HepG2 (cell line): ENCODE data around the gene GPR162. TPM values are rescaled to one million over a fixed set of nuclear protein-coding genes. Genes with fewer than 3 reads are reported as not detected.
A peak's percentile ranks its signal among the peaks of the same experiment; 100 is the strongest.

Source experiments
- AHR ChIP-seq: IDR thresholded peaks from 2 replicates; pipeline ENCODE4 v1.6.1; 2018; ENCODE audit warnings: missing genetic modification reagents, missing compliant biosample characterization
- ARNTL ChIP-seq: sonication (generic); formaldehyde crosslinking; IDR thresholded peaks from 2 replicates; pipeline ENCODE4 v1.4.0; 2020; ENCODE audit warnings: mild to moderate bottlenecking, missing genetic modification reagents
- IRF9 ChIP-seq: sonication (generic); formaldehyde crosslinking; IDR thresholded peaks from 2 replicates; pipeline ENCODE4 v1.8.0; 2022; ENCODE audit warnings: missing genetic modification reagents, mild to moderate bottlenecking, borderline replicate concordance
- PITX1 ChIP-seq: sonication (generic); formaldehyde crosslinking; IDR thresholded peaks from 2 replicates; pipeline ENCODE4 v1.5.1; 2020; ENCODE audit warnings: mild to moderate bottlenecking, missing genetic modification reagents
- REL ChIP-seq: sonication (generic); formaldehyde crosslinking; conservative IDR thresholded peaks from 2 replicates; pipeline ENCODE4 v1.8.0; 2022; ENCODE audit warnings: mild to moderate bottlenecking, missing genetic modification reagents, moderate library complexity
- SIN3A ChIP-seq: IDR thresholded peaks from 2 replicates; pipeline ENCODE4 v1.6.1; 2011; ENCODE audit warnings: low read depth, mild to moderate bottlenecking, control low read depth, low read length, borderline replicate concordance
- SNAPC5 ChIP-seq: sonication (generic); formaldehyde crosslinking; IDR thresholded peaks from 2 replicates; pipeline ENCODE4 v1.8.1; 2023; ENCODE audit warnings: mild to moderate bottlenecking, missing genetic modification reagents, borderline replicate concordance
- SP1 ChIP-seq, 2 experiments: fragments of 450-650 bp in 1 of 2; sonication (generic) in 1 of 2; formaldehyde crosslinking in 1 of 2; IDR thresholded peaks; 2 replicates each; pipeline versions ENCODE4 v1.4.0 to v1.6.1; 2016 to 2020; ENCODE audit warnings: missing genetic modification reagents in 1 of 2
- U2AF2 ChIP-seq: fragments of 200-400 bp; formaldehyde crosslinking; IDR thresholded peaks from 2 replicates; pipeline ENCODE4 v1.6.1; 2017; ENCODE audit warnings: low read depth, mild to moderate bottlenecking, low read length
- ZBTB34 ChIP-seq: sonication (generic); formaldehyde crosslinking; IDR thresholded peaks from 2 replicates; pipeline ENCODE4 v1.8.0; 2022; ENCODE audit warnings: mild to moderate bottlenecking, missing genetic modification reagents
- ZFY ChIP-seq: sonication (generic); formaldehyde crosslinking; IDR thresholded peaks from 2 replicates; pipeline ENCODE4 v1.4.0; 2020; ENCODE audit warnings: missing genetic modification reagents
- ZHX2 ChIP-seq, 2 experiments: sonication (generic) in 1 of 2; formaldehyde crosslinking in 1 of 2; IDR thresholded peaks; 2 replicates each; pipeline versions ENCODE4 v1.6.1 to v1.9.0; 2014 to 2022; ENCODE audit warnings: antibody characterized with exemption in 1 of 2, borderline replicate concordance in 1 of 2, inconsistent platforms in 1 of 2, low read depth in 1 of 2, missing genetic modification reagents in 1 of 2
- ZNF230 ChIP-seq: sonication (generic); formaldehyde crosslinking; IDR thresholded peaks from 2 replicates; pipeline ENCODE4 v1.4.0; 2020; ENCODE audit warnings: mild to moderate bottlenecking, missing genetic modification reagents
- ZNF282 ChIP-seq: fragments of 450-650 bp; IDR thresholded peaks from 2 replicates; pipeline ENCODE4 v1.6.1; 2018; ENCODE audit not compliant: partially characterized antibody
- ZNF687 ChIP-seq: sonication (generic); formaldehyde crosslinking; IDR thresholded peaks from 2 replicates; pipeline ENCODE4 v1.5.1; 2020; ENCODE audit warnings: mild to moderate bottlenecking, missing genetic modification reagents, moderate library complexity
- polyA plus RNA-seq, 8 experiments: library from polyadenylated mRNA; depleted of rRNA in 3 of 8; stranded (reverse) in 7 of 8; unstranded in 1 of 8; fragments of >200 nt; fragmentation: Illumina TruSeq in 4 of 8; extraction: Trizol in 4 of 8; gene quantifications; 2 replicates each; pipeline versions ENCODE4 v1.2.1 to v1.2.3, GENCODE V29; 2011 to 2016; ENCODE audit warnings: low read depth in 4 of 8, missing spikeins in 1 of 8, mixed read lengths in 1 of 8; ENCODE audit not compliant: insufficient read depth in 1 of 8
- total RNA-seq, 5 experiments: library from RNA; depleted of rRNA; stranded (reverse); fragments of >200 nt; fragmentation: Illumina TruSeq; extraction: Trizol; gene quantifications; 2 replicates each; pipeline ENCODE4 v1.2.3, GENCODE V29; 2016; ENCODE audit warnings: low read depth in 1 of 5

GPR162 gene
- total and polyA plus RNA-seq, 2 of the 13 experiments (the other 11 are each of a cell fraction or from before 2014, with no cell fraction given) = 0.08 TPM; not detected in 1

- TF ChIP-seq ZHX2 (IDR thresholded peaks at IDR 0.05; ENCODE audit: low read depth) (peak; percentile 76), ZHX2 (CRISPR knock-in tag; IDR thresholded peaks at IDR 0.05; ENCODE audit: borderline replicate concordance) (no peak), AHR (CRISPR knock-in tag) (peak; percentile 77; the same call in 1 of the 2 replicates), ZBTB34 (CRISPR knock-in tag) (0 out of 2 replicates have a peak, but pooled peaks have one; percentile 19), ZNF687 (CRISPR knock-in tag) (peak; percentile 75), ZNF282 (no peak), PITX1 (peak; percentile 66), REL (CRISPR knock-in tag) (no peak), ZFY (CRISPR knock-in tag) (peak; percentile 99), SP1 (IDR thresholded peaks at IDR 0.05) (no peak), SP1 (CRISPR knock-in tag; IDR thresholded peaks at IDR 0.05) (peak; percentile 64), ARNTL (CRISPR knock-in tag) (peak; percentile 37; the same call in 1 of the 2 replicates), U2AF2 (no peak), IRF9 (CRISPR knock-in tag) (peak; percentile 75; the same call in 1 of the 2 replicates), SNAPC5 (0 out of 2 replicates have a peak, but pooled peaks have one; percentile 36), SIN3A (peak; percentile 36; the same call in 1 of the 2 replicates), ZNF230 (CRISPR knock-in tag) (peak; percentile 41; the same call in 1 of the 2 replicates)
Observed at GRCh38 chr12:6851921-6852650, 30.5 kb downstream of the GPR162 start, which contains the start of gene USP5 (continued).
